Neural crest cell (in vitro differentiated cells): ENCODE measurements around the gene KRTAP10-9. TPM values are rescaled to one million over a fixed set of nuclear protein-coding genes. Genes with fewer than 3 reads are reported as not detected.
A peak's percentile ranks its signal among the peaks of the same experiment; 100 is the strongest.

ENCODE experiments used
- DNase-seq: peaks from one replicate; pipeline ENCODE4 v3.0.0; 2021; ENCODE audit warnings: low read depth, mixed read lengths, low spot score
- H3K27ac Mint-ChIP-seq: one replicate; pipeline ENCODE4 v1.8.0; 2021; ENCODE audit warnings: mild to moderate bottlenecking, mixed read lengths; ENCODE audit not compliant: unreplicated experiment
- H3K27me3 Mint-ChIP-seq: 2 replicates; pipeline ENCODE4 v1.8.0; 2021; ENCODE audit warnings: low read depth, mild to moderate bottlenecking, mixed read lengths
- H3K36me3 Mint-ChIP-seq: 2 replicates; pipeline ENCODE4 v1.8.0; 2021; ENCODE audit warnings: low read depth, mild to moderate bottlenecking, mixed read lengths
- H3K4me1 Mint-ChIP-seq: 2 replicates; pipeline ENCODE4 v1.8.0; 2021; ENCODE audit warnings: mixed read lengths
- H3K4me3 Mint-ChIP-seq: one replicate; pipeline ENCODE4 v1.8.0; 2021; ENCODE audit warnings: mild to moderate bottlenecking, mixed read lengths
- H3K9me3 Mint-ChIP-seq: 2 replicates; pipeline ENCODE4 v1.8.0; 2021; ENCODE audit warnings: mixed read lengths
- CTCF ChIP-seq: fragments of 200-600 bp; sonication (generic); conservative IDR thresholded peaks from 2 replicates; pipeline ENCODE4 v1.5.0; 2021; ENCODE audit warnings: antibody characterized with exemption, mild to moderate bottlenecking
- total RNA-seq: library from RNA; stranded (reverse); gene quantifications from 2 replicates; pipeline ENCODE4 v1.2.1, GENCODE V29; 2021

Gene KRTAP10-9
- total RNA-seq, 1 donor from 2014 or later = not detected

- Mint-ChIP-seq H3K9me3 (peaks cover 8% of the 10 kb centered on the region), H3K27me3 (peaks cover 5% of the 10 kb centered on the region), H3K4me1 (no peaks in the 10 kb centered on the region), H3K27ac (no peak overlapping the region), H3K4me3 (no peak overlapping the region), H3K36me3 (peaks cover 12% of the 10 kb centered on the region)
- no peak for TF ChIP-seq CTCF
- no peak for DNase-seq
Measured at GRCh38 chr21:44615466-44615865, 11.4 kb upstream of the KRTAP10-9 start.

- no peak for DNase-seq
- Mint-ChIP-seq H3K27me3 (peaks cover 8% of the 10 kb centered on the region), H3K4me3 (no peak overlapping the region), H3K36me3 (peaks cover 10% of the 10 kb centered on the region), H3K4me1 (no peaks in the 10 kb centered on the region), H3K27ac (no peak overlapping the region), H3K9me3 (peaks cover 11% of the 10 kb centered on the region)
- TF ChIP-seq CTCF = no peak
Measured at GRCh38 chr21:44615911-44616590, 10.8 kb upstream of the KRTAP10-9 start.

- no peak overlapping the region for H3K27ac Mint-ChIP-seq
- H3K4me1 Mint-ChIP-seq = no peaks in the 10 kb centered on the region
- H3K4me3 Mint-ChIP-seq = no peak overlapping the region
- no peak for TF ChIP-seq CTCF
- H3K27me3 Mint-ChIP-seq = peaks cover 8% of the 10 kb centered on the region
- DNase-seq = no peak
- peaks cover 8% of the 10 kb centered on the region for H3K9me3 Mint-ChIP-seq
- peaks cover 6% of the 10 kb centered on the region for H3K36me3 Mint-ChIP-seq
Measured at GRCh38 chr21:44616591-44616926, 10.3 kb upstream of the KRTAP10-9 start.

GRCh38 chr21:44617071-44617501, 9.8 kb upstream of the KRTAP10-9 start:
- H3K4me1 Mint-ChIP-seq = no peaks in the 10 kb centered on the region
- no peak overlapping the region for H3K4me3 Mint-ChIP-seq
- peaks cover 6% of the 10 kb centered on the region for H3K36me3 Mint-ChIP-seq
- no peak overlapping the region for H3K27ac Mint-ChIP-seq
- TF ChIP-seq CTCF = no peak
- H3K9me3 Mint-ChIP-seq = peaks cover 11% of the 10 kb centered on the region
- peaks cover 8% of the 10 kb centered on the region for H3K27me3 Mint-ChIP-seq
- DNase-seq = no peak

GRCh38 chr21:44618504-44618903, 8.4 kb upstream of the KRTAP10-9 start:
- Mint-ChIP-seq H3K9me3 (peaks cover 16% of the 10 kb centered on the region), H3K27me3 (peaks cover 8% of the 10 kb centered on the region), H3K4me1 (no peaks in the 10 kb centered on the region), H3K36me3 (peaks cover 8% of the 10 kb centered on the region), H3K27ac (no peak overlapping the region), H3K4me3 (no peak overlapping the region)
- peak; percentile 18 for TF ChIP-seq CTCF
- no peak for DNase-seq
